HAP-1 (cell line): Measurements from ENCODE around the gene KRTAP1-4.
"Not testable (repeated sequence)": the region's sequence is repeated elsewhere in the genome, so short reads cannot be mapped to it uniquely, and the experiment has no call there.

Experiments
- DNase-seq, 2 experiments: peaks; one replicate each; pipeline ENCODE4 v3.0.0-alpha.2; 2016 to 2020; ENCODE audit warnings: low spot score in 2 of 2
- H3K27me3 ChIP-seq: fragments of 250-450 bp; sonication (Bioruptor Pico); 2 replicates; pipeline ENCODE4 v1.5.1; 2020; ENCODE audit warnings: low read depth, mild to moderate bottlenecking, moderate library complexity
- H3K36me3 ChIP-seq: fragments of 250-450 bp; sonication (Bioruptor Pico); replicated peaks from 2 replicates; pipeline ENCODE4 v1.5.1; 2020; ENCODE audit warnings: mild to moderate bottlenecking
- H3K4me1 ChIP-seq: fragments of 250-450 bp; sonication (Bioruptor Pico); 2 replicates; pipeline ENCODE4 v1.5.1; 2020; ENCODE audit warnings: mild to moderate bottlenecking
- H3K4me3 ChIP-seq: fragments of 250-450 bp; sonication (Bioruptor Pico); 2 replicates; pipeline ENCODE4 v1.5.1; 2020; ENCODE audit warnings: mild to moderate bottlenecking, moderate library complexity
- H3K9me3 ChIP-seq: fragments of 250-450 bp; sonication (Bioruptor Pico); 2 replicates; pipeline ENCODE4 v1.5.1; 2020; ENCODE audit warnings: mild to moderate bottlenecking, moderate library complexity
- in situ Hi-C: fragments of 300-500 bp; cut with MboI; formaldehyde crosslinking; loops from 3 replicates; pipeline ENCODE4 v1.14.3; 2020; ENCODE audit warnings: low sequenced_read_pairs, inconsistent platforms, mixed read lengths

KRTAP1-4 gene

GRCh38 chr17:41059276-41060051 lies 29.5 kb upstream of the KRTAP1-4 start:
- not testable (repeated sequence) for H3K4me1 ChIP-seq, DNase-seq, H3K36me3 ChIP-seq

GRCh38 chr17:41058741-41059140 lies 28.7 kb upstream of the KRTAP1-4 start:
- in situ Hi-C loops, result no loop called here
- no peak overlapping the region for H3K4me3 ChIP-seq
- no peaks in the 10 kb centered on the region for H3K9me3 ChIP-seq
- no peaks in the 10 kb centered on the region for H3K4me1 ChIP-seq
- no peak for DNase-seq
- no peaks in the 10 kb centered on the region for H3K36me3 ChIP-seq
- 0 out of 2 replicates have a peak, but pooled peaks cover 3% of the 10 kb centered on the region for H3K27me3 ChIP-seq

More at GRCh38 chr17:41059276-41060051, 29.5 kb upstream of the KRTAP1-4 start:
- H3K4me3 ChIP-seq, in situ Hi-C loops, H3K27me3 ChIP-seq, H3K9me3 ChIP-seq: not testable (repeated sequence)

GRCh38 chr17:41057547-41057946 lies 27.6 kb upstream of the KRTAP1-4 start:
- in situ Hi-C loops, result no loop called here
- H3K27me3 ChIP-seq, result 0 out of 2 replicates have a peak, but pooled peaks cover 3% of the 10 kb centered on the region
- no peaks in the 10 kb centered on the region for H3K36me3 ChIP-seq
- no peak overlapping the region for H3K4me3 ChIP-seq
- DNase-seq, result no peak
- no peaks in the 10 kb centered on the region for H3K4me1 ChIP-seq
- H3K9me3 ChIP-seq, result no peaks in the 10 kb centered on the region

- H3K36me3 ChIP-seq, H3K4me1 ChIP-seq, H3K9me3 ChIP-seq, DNase-seq, in situ Hi-C loops, H3K27me3 ChIP-seq, H3K4me3 ChIP-seq: not testable (repeated sequence)
Observed at GRCh38 chr17:41055130-41055529, 25.1 kb upstream of the KRTAP1-4 start, which contains the start of gene KRTAP2-2. TSS of gene KRTAP2-2 (minus strand) at chr17:41055230. CDS start at chr17:41055211, 19 bp downstream.

- H3K36me3 ChIP-seq, H3K4me3 ChIP-seq, in situ Hi-C loops, H3K4me1 ChIP-seq, DNase-seq, H3K9me3 ChIP-seq, H3K27me3 ChIP-seq: not testable (repeated sequence)
Observed at GRCh38 chr17:41054556-41054955, 24.6 kb upstream of the KRTAP1-4 start.

- Histone ChIP-seq H3K36me3 (no peaks in the 10 kb centered on the region), H3K9me3 (no peaks in the 10 kb centered on the region), H3K27me3 (0 out of 2 replicates have a peak, but pooled peaks cover 3% of the 10 kb centered on the region), H3K4me1 (peaks cover 3% of the 10 kb centered on the region; the same call in 1 of the 2 replicates), H3K4me3 (no peak overlapping the region)
- in situ Hi-C loops, result no loop called here
- DNase-seq, result no peak
Observed at GRCh38 chr17:41054025-41054424, 24.0 kb upstream of the KRTAP1-4 start.

- H3K9me3 ChIP-seq, result no peaks in the 10 kb centered on the region
- H3K4me3 ChIP-seq, result no peak overlapping the region
- peaks cover 11% of the 10 kb centered on the region; the same call in 1 of the 2 replicates for H3K4me1 ChIP-seq
- H3K27me3 ChIP-seq, result 0 out of 2 replicates have a peak, but pooled peaks cover 2% of the 10 kb centered on the region
- no peaks in the 10 kb centered on the region for H3K36me3 ChIP-seq
- no peak for DNase-seq
- in situ Hi-C loops, result no loop called here
Observed at GRCh38 chr17:41052566-41052965, 22.6 kb upstream of the KRTAP1-4 start.

- Histone ChIP-seq H3K27me3 (no peaks in the 10 kb centered on the region), H3K4me1 (peaks cover 11% of the 10 kb centered on the region; the same call in 1 of the 2 replicates), H3K4me3 (no peak overlapping the region), H3K36me3 (no peaks in the 10 kb centered on the region), H3K9me3 (no peaks in the 10 kb centered on the region; the same call in 1 of the 2 replicates)
- no peak for DNase-seq
- in situ Hi-C loops, result no loop called here
Observed at GRCh38 chr17:41049110-41049509, 19.1 kb upstream of the KRTAP1-4 start.

GRCh38 chr17:41048441-41048840 lies 18.4 kb upstream of the KRTAP1-4 start:
- in situ Hi-C loops, result no loop called here
- Histone ChIP-seq H3K4me3 (no peak overlapping the region), H3K4me1 (peaks cover 11% of the 10 kb centered on the region; the same call in 1 of the 2 replicates), H3K27me3 (no peaks in the 10 kb centered on the region), H3K36me3 (no peaks in the 10 kb centered on the region), H3K9me3 (no peaks in the 10 kb centered on the region; the same call in 1 of the 2 replicates)
- peak; percentile 11 to 37 for DNase-seq

GRCh38 chr17:41046735-41047465 lies 16.9 kb upstream of the KRTAP1-4 start, which contains the start of gene KRTAP2-1:
TSS of gene KRTAP2-1 (minus strand) at chr17:41047316. CDS start at chr17:41047267, 49 bp downstream.
- DNase-seq, H3K36me3 ChIP-seq, H3K9me3 ChIP-seq, H3K4me3 ChIP-seq, in situ Hi-C loops, H3K27me3 ChIP-seq: not testable (repeated sequence)
- peaks cover 11% of the 10 kb centered on the region; the same call in 1 of the 2 replicates for H3K4me1 ChIP-seq

- no peaks in the 10 kb centered on the region; the same call in 1 of the 2 replicates for H3K9me3 ChIP-seq
- no peak for DNase-seq
- H3K27me3 ChIP-seq, result peaks cover 5% of the 10 kb centered on the region; the same call in 1 of the 2 replicates
- peaks cover 4% of the 10 kb centered on the region for H3K4me1 ChIP-seq
- in situ Hi-C loops, result no loop called here
- no peaks in the 10 kb centered on the region for H3K36me3 ChIP-seq
- no peak overlapping the region for H3K4me3 ChIP-seq
Observed at GRCh38 chr17:41042953-41043352, 13.0 kb upstream of the KRTAP1-4 start.

GRCh38 chr17:41040783-41041571 lies 11.0 kb upstream of the KRTAP1-4 start, which contains the start of gene KRTAP1-1:
TSS of gene KRTAP1-1 (minus strand) at chr17:41041450. CDS start at chr17:41041397, 53 bp downstream.
- H3K4me3 ChIP-seq, DNase-seq, in situ Hi-C loops, H3K36me3 ChIP-seq, H3K9me3 ChIP-seq: not testable (repeated sequence)
- peaks cover 10% of the 10 kb centered on the region for H3K4me1 ChIP-seq
- peaks cover 13% of the 10 kb centered on the region; the same call in 1 of the 2 replicates for H3K27me3 ChIP-seq

- H3K36me3 ChIP-seq, result no peaks in the 10 kb centered on the region
- in situ Hi-C loops, result no loop called here
- DNase-seq, result peak; percentile 77 to 96
- H3K9me3 ChIP-seq, result no peaks in the 10 kb centered on the region
- H3K27me3 ChIP-seq, result peaks cover 13% of the 10 kb centered on the region; the same call in 1 of the 2 replicates
- H3K4me1 ChIP-seq, result peaks cover 10% of the 10 kb centered on the region
- H3K4me3 ChIP-seq, result no peak overlapping the region
Observed at GRCh38 chr17:41037853-41038350, 7.9 kb upstream of the KRTAP1-4 start.
